HepG2 (cell line): Measurements from ENCODE around the gene GRIK4. TPM values are rescaled to one million over a fixed set of nuclear protein-coding genes. Genes with fewer than 3 reads are reported as not detected.

Experiments used
- ATAC-seq: fragments of 200-7000 bp; cut with Tn5 transposase; 3 replicates; pipeline ENCODE4 v1.9.1; 2020; ENCODE audit warnings: mild to moderate bottlenecking, moderate library complexity
- BruUV-seq: library from RNA; stranded (reverse); fragments of 400-500 nt; replicated peaks from 2 replicates; lab custom pipeline; 2021; lab: Mats Ljungman, UMichigan
- CTCF ChIA-PET: fragments of 300-600 bp; formaldehyde crosslinking; extraction: SDS; loops from one replicate; lab custom pipeline; 2021; ENCODE audit warnings: low total read pairs, inconsistent platforms, low intra/inter-chr PET ratio; lab: Yijun Ruan, JAX
- POLR2A ChIA-PET: fragments of 350-600 bp; sonication (Branson Sonifier 250); formaldehyde crosslinking; loops from one replicate; lab custom pipeline; 2020; ENCODE audit warnings: antibody characterized with exemption, inconsistent platforms; lab: Yijun Ruan, JAX
- DNase-seq: peaks from one replicate; pipeline ENCODE4 v3.0.0-alpha.2; 2015; ENCODE audit warnings: low spot score
- FAIRE-seq: peaks from 3 replicates; lab custom pipeline; 2011; peaks lifted over from hg19 to GRCh38; lab: Jason Lieb, UNC
- H2AFZ ChIP-seq: one replicate; pipeline ENCODE4 v1.6.1; 2011; ENCODE audit warnings: low read length, inconsistent platforms
- H3K27ac ChIP-seq: fragments of 300-600 bp; 3 replicates; pipeline ENCODE4 v1.8.0; 2011; ENCODE audit warnings: mixed run types, mild to moderate bottlenecking, mixed read lengths, low read length, inconsistent platforms; ENCODE audit not compliant: insufficient read depth; ENCODE audit errors: extremely low read length
- H3K27me3 ChIP-seq, 2 experiments: fragments of 200-600 bp in 1 of 2; 2 replicates in 1 of 2; 3 replicates in 1 of 2; pipeline versions ENCODE4 v1.6.0 to v1.8.0; 2011; ENCODE audit warnings: low read length in 2 of 2, mild to moderate bottlenecking in 2 of 2, moderate library complexity in 2 of 2, inconsistent platforms in 1 of 2; ENCODE audit not compliant: insufficient read depth in 2 of 2, control insufficient read depth in 1 of 2
- H3K36me3 ChIP-seq, 2 experiments: fragments of 200-600 bp in 1 of 2; replicated peaks in 1 of 2; 2 replicates in 1 of 2; 3 replicates in 1 of 2; pipeline versions ENCODE4 v1.5.1 to v1.8.0; 2011; ENCODE audit warnings: low read length in 2 of 2, inconsistent platforms in 1 of 2; ENCODE audit not compliant: insufficient read depth in 2 of 2, control insufficient read depth in 1 of 2
- H3K4me1 ChIP-seq: 2 replicates; pipeline ENCODE4 v1.5.1; 2012; ENCODE audit warnings: low read length, inconsistent platforms; ENCODE audit not compliant: insufficient read depth
- H3K4me2 ChIP-seq: 2 replicates; pipeline ENCODE4 v1.6.0; 2011; ENCODE audit warnings: low read depth, low read length, inconsistent platforms
- H3K4me3 ChIP-seq, 3 experiments: fragments of 200-600 bp in 1 of 3; sonication (generic), shearing (Covaris generic) in 1 of 3; replicated peaks in 1 of 3; 2 replicates each; pipeline ENCODE4 v1.5.1; 2011 to 2016; ENCODE audit warnings: low read length in 3 of 3, inconsistent platforms in 2 of 3, low read depth in 2 of 3, mild to moderate bottlenecking in 2 of 3, control low read depth in 1 of 3, mixed read lengths in 1 of 3; ENCODE audit not compliant: insufficient read depth in 1 of 3
- H3K79me2 ChIP-seq: one replicate; pipeline ENCODE4 v1.6.1; 2011; ENCODE audit warnings: low read length, inconsistent platforms; ENCODE audit not compliant: insufficient read depth
- H3K9ac ChIP-seq: 2 replicates; pipeline ENCODE4 v1.6.0; 2011; ENCODE audit warnings: mild to moderate bottlenecking, low read depth, low read length, inconsistent platforms; ENCODE audit not compliant: insufficient read depth
- H3K9me3 ChIP-seq: 2 replicates; pipeline ENCODE4 v1.5.1; 2012; ENCODE audit warnings: mild to moderate bottlenecking, low read length
- H4K20me1 ChIP-seq: 2 replicates; pipeline ENCODE4 v1.6.0; 2011; ENCODE audit warnings: inconsistent platforms, mild to moderate bottlenecking, low read length, moderate library complexity; ENCODE audit not compliant: insufficient read depth
- ATF7 ChIP-seq, 2 experiments: fragments of 450-650 bp in 1 of 2; sonication (generic) in 1 of 2; formaldehyde crosslinking in 1 of 2; IDR thresholded peaks; 2 replicates each; pipeline versions ENCODE4 v1.4.0 to v1.6.1; 2016 to 2020; ENCODE audit warnings: antibody characterized with exemption in 1 of 2, mild to moderate bottlenecking in 1 of 2, missing genetic modification reagents in 1 of 2
- CHD4 ChIP-seq: fragments of 200-600 bp; sonication (generic); IDR thresholded peaks from 2 replicates; pipeline ENCODE4 v1.7.0; 2017; ENCODE audit warnings: mild to moderate bottlenecking, low read length, borderline replicate concordance
- FUBP1 ChIP-seq: sonication (generic); formaldehyde crosslinking; IDR thresholded peaks from 2 replicates; pipeline ENCODE4 v1.5.1; 2020; ENCODE audit warnings: missing genetic modification reagents, mild to moderate bottlenecking, borderline replicate concordance
- HDAC2 ChIP-seq: sonication (generic); formaldehyde crosslinking; IDR thresholded peaks from 2 replicates; pipeline ENCODE4 v1.4.0; 2020; ENCODE audit warnings: missing genetic modification reagents
- PAF1 ChIP-seq: IDR thresholded peaks from 2 replicates; pipeline ENCODE4 v1.6.1; 2016; ENCODE audit warnings: missing genetic modification reagents, missing compliant biosample characterization
- SP4 ChIP-seq: sonication (generic); formaldehyde crosslinking; IDR thresholded peaks from 2 replicates; pipeline ENCODE4 v1.8.1; 2023; ENCODE audit warnings: mild to moderate bottlenecking, missing genetic modification reagents
- TAF1 ChIP-seq: sonication (generic); formaldehyde crosslinking; IDR thresholded peaks from 2 replicates; pipeline ENCODE4 v1.4.0; 2020; ENCODE audit warnings: missing genetic modification reagents
- TBL1XR1 ChIP-seq: fragments of 150-350 bp; IDR thresholded peaks from 2 replicates; pipeline ENCODE4 v1.6.1; 2014; ENCODE audit warnings: borderline replicate concordance, low read length; ENCODE audit not compliant: partially characterized antibody
- TEF ChIP-seq: sonication (generic); formaldehyde crosslinking; IDR thresholded peaks from 2 replicates; pipeline ENCODE4 v1.5.0; 2020; ENCODE audit warnings: missing genetic modification reagents
- U2AF1 ChIP-seq: fragments of 200-400 bp; formaldehyde crosslinking; optimal IDR thresholded peaks from 2 replicates; pipeline ENCODE3; 2017; ENCODE audit warnings: mild to moderate bottlenecking, low read depth, low read length
- ZNF614 ChIP-seq: IDR thresholded peaks from 2 replicates; pipeline ENCODE4 v1.6.1; 2018; ENCODE audit warnings: missing biosample characterization, missing genetic modification reagents, inconsistent platforms, borderline replicate concordance
- WGBS: methylation state at CpG from one replicate; pipeline ENCODE4 v1.1.6; 2017; ENCODE audit warnings: low lambda C conversion rate; 5-methylcytosine and 5-hydroxymethylcytosine counted together
- in situ Hi-C: cut with HindIII; loops from 2 replicates; pipeline ENCODE4 v1.10.0; 2017; ENCODE audit warnings: low pct_unique_long_range_greater_than_20kb; ENCODE audit not compliant: extremely low pct_ligation_motif_present
- intact Hi-C: fragments of 100-400 bp; cut with micrococcal nuclease; formaldehyde crosslinking; loops from one replicate; pipeline ENCODE4 v1.10.0; 2022; ENCODE audit not compliant: unreplicated experiment
- polyA plus RNA-seq, 8 experiments: library from polyadenylated mRNA; depleted of rRNA in 3 of 8; stranded (reverse) in 7 of 8; unstranded in 1 of 8; fragments of >200 nt; fragmentation: Illumina TruSeq in 4 of 8; extraction: Trizol in 4 of 8; gene quantifications; 2 replicates each; pipeline versions ENCODE4 v1.2.1 to v1.2.3, GENCODE V29; 2011 to 2016; ENCODE audit warnings: low read depth in 4 of 8, missing spikeins in 1 of 8, mixed read lengths in 1 of 8; ENCODE audit not compliant: insufficient read depth in 1 of 8
- total RNA-seq, 5 experiments: library from RNA; depleted of rRNA; stranded (reverse); fragments of >200 nt; fragmentation: Illumina TruSeq; extraction: Trizol; gene quantifications; 2 replicates each; pipeline ENCODE4 v1.2.3, GENCODE V29; 2016; ENCODE audit warnings: low read depth in 1 of 5
- TF ChIP-seq, protein P1 (sequence below): IDR thresholded peaks from 2 replicates; pipeline ENCODE4 v1.6.1; 2016; ENCODE audit warnings: missing compliant biosample characterization, missing genetic modification reagents, borderline replicate concordance
- TF ChIP-seq, protein P2 (sequence below): sonication (generic); formaldehyde crosslinking; IDR thresholded peaks from 2 replicates; pipeline ENCODE4 v1.4.0; 2020; ENCODE audit warnings: missing genetic modification reagents

The GRIK4 gene
- total and polyA plus RNA-seq, 2 of the 13 experiments (the other 11 are each of a cell fraction or from before 2014, with no cell fraction given), result 0.04 to 0.07 TPM

- BruUV-seq, result no TSS peak
- no peaks in the 10 kb centered on the region for H3K9me3 ChIP-seq
- no peak for TF ChIP-seq TBL1XR1
- TF ChIP-seq, protein P1, sequence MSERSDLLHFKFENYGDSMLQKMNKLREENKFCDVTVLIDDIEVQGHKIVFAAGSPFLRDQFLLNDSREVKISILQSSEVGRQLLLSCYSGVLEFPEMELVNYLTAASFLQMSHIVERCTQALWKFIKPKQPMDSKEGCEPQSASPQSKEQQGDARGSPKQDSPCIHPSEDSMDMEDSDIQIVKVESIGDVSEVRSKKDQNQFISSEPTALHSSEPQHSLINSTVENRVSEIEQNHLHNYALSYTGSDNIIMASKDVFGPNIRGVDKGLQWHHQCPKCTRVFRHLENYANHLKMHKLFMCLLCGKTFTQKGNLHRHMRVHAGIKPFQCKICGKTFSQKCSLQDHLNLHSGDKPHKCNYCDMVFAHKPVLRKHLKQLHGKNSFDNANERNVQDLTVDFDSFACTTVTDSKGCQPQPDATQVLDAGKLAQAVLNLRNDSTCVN (CRISPR knock-in tag), result no peak
- TF ChIP-seq PAF1 (CRISPR knock-in tag), result no peak
- TF ChIP-seq, protein P2, sequence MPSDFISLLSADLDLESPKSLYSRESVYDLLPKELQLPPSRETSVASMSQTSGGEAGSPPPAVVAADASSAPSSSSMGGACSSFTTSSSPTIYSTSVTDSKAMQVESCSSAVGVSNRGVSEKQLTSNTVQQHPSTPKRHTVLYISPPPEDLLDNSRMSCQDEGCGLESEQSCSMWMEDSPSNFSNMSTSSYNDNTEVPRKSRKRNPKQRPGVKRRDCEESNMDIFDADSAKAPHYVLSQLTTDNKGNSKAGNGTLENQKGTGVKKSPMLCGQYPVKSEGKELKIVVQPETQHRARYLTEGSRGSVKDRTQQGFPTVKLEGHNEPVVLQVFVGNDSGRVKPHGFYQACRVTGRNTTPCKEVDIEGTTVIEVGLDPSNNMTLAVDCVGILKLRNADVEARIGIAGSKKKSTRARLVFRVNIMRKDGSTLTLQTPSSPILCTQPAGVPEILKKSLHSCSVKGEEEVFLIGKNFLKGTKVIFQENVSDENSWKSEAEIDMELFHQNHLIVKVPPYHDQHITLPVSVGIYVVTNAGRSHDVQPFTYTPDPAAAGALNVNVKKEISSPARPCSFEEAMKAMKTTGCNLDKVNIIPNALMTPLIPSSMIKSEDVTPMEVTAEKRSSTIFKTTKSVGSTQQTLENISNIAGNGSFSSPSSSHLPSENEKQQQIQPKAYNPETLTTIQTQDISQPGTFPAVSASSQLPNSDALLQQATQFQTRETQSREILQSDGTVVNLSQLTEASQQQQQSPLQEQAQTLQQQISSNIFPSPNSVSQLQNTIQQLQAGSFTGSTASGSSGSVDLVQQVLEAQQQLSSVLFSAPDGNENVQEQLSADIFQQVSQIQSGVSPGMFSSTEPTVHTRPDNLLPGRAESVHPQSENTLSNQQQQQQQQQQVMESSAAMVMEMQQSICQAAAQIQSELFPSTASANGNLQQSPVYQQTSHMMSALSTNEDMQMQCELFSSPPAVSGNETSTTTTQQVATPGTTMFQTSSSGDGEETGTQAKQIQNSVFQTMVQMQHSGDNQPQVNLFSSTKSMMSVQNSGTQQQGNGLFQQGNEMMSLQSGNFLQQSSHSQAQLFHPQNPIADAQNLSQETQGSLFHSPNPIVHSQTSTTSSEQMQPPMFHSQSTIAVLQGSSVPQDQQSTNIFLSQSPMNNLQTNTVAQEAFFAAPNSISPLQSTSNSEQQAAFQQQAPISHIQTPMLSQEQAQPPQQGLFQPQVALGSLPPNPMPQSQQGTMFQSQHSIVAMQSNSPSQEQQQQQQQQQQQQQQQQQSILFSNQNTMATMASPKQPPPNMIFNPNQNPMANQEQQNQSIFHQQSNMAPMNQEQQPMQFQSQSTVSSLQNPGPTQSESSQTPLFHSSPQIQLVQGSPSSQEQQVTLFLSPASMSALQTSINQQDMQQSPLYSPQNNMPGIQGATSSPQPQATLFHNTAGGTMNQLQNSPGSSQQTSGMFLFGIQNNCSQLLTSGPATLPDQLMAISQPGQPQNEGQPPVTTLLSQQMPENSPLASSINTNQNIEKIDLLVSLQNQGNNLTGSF, result no peak
- no peak for TF ChIP-seq HDAC2 (CRISPR knock-in tag)
- no peak for TF ChIP-seq ATF7 (IDR thresholded peaks at IDR 0.05)
- no peak for TF ChIP-seq ATF7 (CRISPR knock-in tag; IDR thresholded peaks at IDR 0.05)
- no peak for TF ChIP-seq SP4
- no peak for TF ChIP-seq TEF
- TF ChIP-seq TAF1 (CRISPR knock-in tag), result no peak
- no peak for TF ChIP-seq ZNF614 (CRISPR knock-in tag)
- TF ChIP-seq FUBP1, result no peak
- TF ChIP-seq U2AF1, result no peak
- TF ChIP-seq CHD4, result no peak
- H3K27ac ChIP-seq, result no peak overlapping the region
- no peak overlapping the region for H3K9ac ChIP-seq
- no peak overlapping the region for H3K4me3 ChIP-seq
- CTCF ChIA-PET, result no interaction called here
- H4K20me1 ChIP-seq, result no peaks in the 10 kb centered on the region; the same call in 1 of the 2 replicates
- DNase-seq (no peak), ATAC-seq (no peak), FAIRE-seq (no peak)
- in situ Hi-C loops (no loop called here), intact Hi-C loops (no loop called here)
- H3K36me3 ChIP-seq, result no peaks in the 10 kb centered on the region
- no peaks in the 10 kb centered on the region for H3K27me3 ChIP-seq
- H3K79me2 ChIP-seq, result no peaks in the 10 kb centered on the region
- POLR2A ChIA-PET, result no interaction called here
- WGBS, result 94% methylated on average over 4 of the region's 4 CpGs
- no peak overlapping the region for H3K4me2 ChIP-seq
- peaks cover 31% of the 10 kb centered on the region for H3K4me1 ChIP-seq
- H2AFZ ChIP-seq, result no peak overlapping the region
These were observed 522.1 kb downstream of the GRIK4 start for GRCh38 chr11:121033635-121034034.
